HT1080 (cell line): ENCODE data around the gene PLG. TPM values are rescaled to one million over a fixed set of nuclear protein-coding genes. Genes with fewer than 3 reads are reported as not detected.

Experiments
- total RNA-seq: library from RNA; depleted of rRNA; stranded (reverse); fragments of >200 nt; shearing (Covaris generic); gene quantifications from 2 replicates; pipeline ENCODE4 v1.2.3, GENCODE V29; 2014; rRNA removed

Gene PLG
- total RNA-seq, 1 experiment from 2014 or later: not detected

Other genes starting within 250 kb of the PLG start
- not detected in 2 replicates for gene LPA, start 38.0 kb upstream of the PLG start, total RNA-seq